HK-2 (cell line): ENCODE measurements around the gene HOXC10.

Experiments used
- DNase-seq: peaks from one replicate; pipeline ENCODE4 v3.0.0-alpha.2; 2018; ENCODE audit not compliant: unreplicated experiment

The HOXC10 gene

DNA sequence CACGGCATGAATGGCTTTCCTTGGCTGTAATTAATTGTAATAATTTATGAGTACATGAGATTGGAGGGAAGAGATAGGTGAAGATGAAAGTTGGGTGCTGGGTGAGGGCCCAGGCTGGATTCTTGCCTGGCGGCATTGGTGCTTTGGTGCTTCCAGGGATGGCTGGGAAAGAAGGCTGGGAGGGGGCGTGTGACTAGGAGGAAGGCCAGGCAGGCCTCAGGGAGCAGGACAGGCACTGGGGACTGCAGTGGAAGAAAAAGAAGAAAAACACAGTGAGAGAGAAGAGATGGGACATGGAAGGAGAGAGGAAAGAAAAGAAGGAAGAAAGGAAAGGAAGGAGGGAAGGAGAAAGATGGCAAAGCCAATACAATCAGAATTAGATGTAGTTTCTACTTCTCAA, 18.7 kb downstream of the HOXC10 start:
- DNase-seq = no peak

DNA sequence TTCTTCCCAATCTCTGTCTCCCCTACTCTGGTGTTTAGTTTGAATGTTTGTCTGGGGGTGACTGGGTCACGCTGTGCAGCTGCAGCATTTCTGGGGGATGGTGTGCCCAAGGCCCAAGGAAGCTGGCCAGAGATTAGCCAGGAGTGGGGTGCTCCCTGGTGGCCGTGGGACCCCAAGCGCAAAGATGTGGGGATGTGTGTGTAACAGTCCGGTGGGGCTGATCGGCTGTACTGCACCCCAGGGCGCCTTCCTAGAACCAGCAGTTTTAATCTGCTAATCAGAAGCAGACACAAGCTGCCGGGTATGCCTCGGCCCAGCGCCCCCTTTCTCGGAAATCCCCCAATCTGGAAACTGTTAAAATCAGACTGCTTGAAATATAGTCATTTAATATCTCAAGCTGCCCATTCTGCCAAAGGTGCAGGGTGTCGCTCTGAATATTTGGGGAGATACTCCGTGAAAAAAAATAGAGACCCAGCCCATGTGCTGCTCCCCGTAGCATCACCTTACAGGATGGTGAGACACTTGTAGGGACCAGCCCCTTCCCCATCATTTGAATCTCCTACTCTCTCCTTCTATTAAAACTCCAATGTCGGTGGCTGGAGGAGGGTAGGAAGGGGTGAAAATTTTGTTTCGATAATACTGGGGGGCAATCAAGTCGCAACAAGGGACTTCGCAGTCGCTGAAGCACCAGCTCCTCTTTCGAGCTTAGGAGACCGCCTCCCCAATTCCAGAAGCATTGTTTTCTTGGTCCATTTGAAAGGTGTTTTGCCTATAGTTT, 19.3 kb downstream of the HOXC10 start:
- DNase-seq = no peak

DNA sequence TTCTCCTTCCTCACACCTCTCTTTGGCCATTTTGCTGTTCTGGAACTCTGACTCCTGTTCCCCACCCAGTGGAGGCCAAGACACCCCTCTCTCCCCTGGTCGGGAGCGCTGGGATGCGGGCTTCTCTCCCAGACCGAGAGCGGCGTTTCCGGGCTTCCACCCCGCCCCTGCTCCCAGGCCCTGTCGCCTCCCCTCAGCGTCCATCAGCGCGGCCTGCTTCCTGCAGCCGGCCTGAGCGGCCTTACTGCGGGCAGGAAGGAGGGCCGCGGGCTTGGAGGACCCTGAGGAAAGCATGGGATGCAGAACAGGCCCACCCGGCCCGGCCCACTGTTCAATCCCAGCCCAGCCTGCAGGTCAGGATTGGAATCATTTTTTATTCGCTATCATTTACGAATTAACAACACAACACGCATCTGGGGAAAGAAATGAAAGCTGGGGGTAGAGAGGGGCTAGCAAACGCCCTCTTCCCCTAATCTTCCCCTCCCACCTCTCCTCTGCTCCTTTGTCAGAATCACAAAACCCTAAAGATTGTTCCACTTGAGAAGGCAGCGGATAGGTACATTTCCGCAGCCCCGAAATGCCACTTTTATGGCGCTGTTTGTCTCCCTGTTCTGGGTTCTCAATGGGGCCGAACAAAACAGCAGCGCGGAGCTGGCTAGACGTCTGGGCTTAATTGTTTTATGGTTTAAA, 20.0 kb downstream of the HOXC10 start:
- DNase-seq = no peak

DNA sequence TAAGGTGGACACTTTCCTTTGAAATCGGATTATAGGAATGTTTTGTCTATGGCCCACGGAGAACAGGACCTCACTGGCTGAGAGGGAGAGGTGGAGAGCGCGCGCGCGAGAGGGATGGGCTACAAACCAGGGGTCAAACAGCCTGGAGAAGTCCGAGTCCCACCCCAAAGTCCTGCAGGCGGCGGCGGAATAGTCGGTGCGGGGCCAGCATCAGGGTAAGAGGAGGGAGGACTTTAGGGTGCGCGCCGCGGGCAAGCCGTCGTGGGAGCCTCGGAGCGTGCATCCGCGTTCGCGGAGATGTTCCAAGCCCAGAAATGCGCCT, 20.5 kb downstream of the HOXC10 start:
- DNase-seq = no peak

DNA sequence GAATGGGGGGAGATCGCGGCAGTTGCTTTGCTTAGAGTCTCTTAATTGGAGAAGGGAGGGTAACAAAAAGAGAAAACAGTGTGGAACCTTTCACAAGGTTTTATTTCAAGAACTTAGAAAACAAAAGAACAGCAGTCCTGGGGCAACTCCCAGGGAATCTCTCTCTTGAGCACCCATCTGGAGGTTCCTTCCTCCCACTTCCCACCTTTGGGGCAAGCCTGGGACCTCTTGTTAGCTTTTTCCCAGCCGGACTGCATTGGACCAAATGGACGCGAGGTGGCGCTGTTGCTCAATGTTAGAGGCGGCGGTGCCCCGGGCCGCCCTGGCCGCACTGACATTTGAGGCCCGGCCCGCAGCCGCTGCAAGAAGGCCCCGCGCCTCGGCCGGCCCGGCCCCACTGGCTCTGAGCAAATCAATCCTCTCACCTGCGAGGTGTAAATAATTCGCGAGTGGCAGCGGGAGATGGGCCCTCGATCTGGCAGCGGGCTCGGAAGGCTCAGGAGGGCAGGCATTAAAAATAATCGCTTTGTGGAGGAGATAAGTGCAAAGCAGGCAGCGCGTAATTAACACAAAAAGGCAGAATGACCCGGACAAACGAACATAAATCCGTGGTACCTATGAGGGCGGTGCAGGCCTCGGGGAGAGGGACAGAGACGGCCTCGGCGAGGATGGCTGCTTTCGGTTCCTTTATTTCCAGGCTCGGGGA, 21.1 kb downstream of the HOXC10 start:
- peak; percentile 87 for DNase-seq

DNA sequence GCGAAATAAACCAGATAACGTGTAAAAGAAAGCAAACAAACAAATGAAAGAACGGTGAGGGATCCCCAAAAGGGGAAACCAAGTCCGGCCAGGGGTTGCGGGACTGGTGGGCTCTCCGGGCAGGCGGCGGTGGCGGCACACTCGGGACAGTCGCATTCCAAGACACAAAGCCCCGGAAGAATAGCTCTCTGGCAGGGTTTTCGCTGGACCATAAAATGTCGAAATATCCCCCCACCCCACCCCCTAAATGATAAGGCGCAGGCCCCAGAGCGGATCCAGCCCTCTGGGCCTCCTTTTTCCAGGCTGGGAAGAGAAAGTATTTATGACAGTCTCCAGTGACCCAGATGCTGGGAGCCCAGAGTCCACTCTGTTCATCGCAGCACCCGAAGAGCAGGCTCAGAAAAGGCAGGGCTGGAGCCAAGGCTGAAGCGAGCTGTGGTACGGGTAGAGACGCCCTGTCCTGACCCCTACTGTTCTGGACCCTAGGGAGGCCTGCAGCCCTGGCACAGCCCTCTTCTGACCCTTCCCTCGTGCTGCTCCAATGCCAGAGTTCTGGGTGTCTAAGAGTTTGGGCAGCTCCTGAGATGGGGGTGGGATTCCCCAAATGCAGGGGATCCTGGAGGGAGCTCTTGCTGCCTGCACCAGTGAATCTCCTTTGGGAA, 21.7 kb downstream of the HOXC10 start:
- DNase-seq = no peak

DNA sequence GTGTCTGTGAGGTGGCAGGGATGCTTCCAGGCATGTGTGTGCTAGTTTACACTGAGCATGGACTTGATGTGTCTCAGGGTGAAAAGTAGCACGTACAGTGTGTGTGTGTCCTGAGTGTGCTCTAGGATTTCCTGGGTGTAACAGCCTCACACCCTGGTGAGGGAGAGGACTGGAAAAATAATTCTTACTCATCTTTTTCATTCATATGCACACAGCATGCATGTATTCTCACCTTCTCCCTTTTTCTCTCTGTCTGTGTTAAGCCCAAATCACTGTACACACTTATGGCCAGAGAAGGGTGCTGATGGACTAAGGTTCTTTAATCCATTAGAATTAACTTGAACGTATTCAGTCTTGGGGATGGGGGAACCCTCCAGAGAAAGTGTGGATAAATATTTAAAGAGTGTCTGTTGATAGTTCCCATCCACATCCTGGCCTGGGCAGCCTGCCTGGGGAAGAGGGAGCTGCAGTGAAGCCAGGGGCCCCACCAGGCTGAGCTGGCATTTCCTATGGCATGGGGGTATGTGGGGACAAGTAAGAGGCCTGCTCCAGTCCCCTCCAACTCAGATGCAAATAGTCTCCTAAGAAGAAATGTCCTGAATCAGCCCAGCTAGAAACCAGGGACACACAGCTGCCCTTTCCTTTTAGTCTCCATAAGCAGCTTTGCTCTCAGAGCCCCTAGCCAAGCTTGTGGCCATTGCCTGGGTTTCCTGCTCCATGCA, 22.8 kb downstream of the HOXC10 start:
- no peak for DNase-seq

DNA sequence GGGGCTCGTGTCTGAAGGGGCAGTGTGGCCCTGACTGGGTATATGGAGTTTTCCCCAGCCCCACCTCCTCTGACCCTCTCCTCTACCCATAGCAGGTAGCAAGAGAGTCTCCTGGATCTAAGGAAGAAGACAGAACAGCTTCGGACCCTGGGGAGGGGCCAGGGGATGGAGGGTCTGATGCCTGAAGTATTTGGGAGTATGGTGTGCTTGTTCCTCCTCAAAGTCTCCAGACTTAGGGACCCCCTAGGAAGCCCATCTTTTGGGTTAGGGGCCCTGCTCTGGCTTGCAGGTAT, 23.3 kb downstream of the HOXC10 start:
- no peak for DNase-seq

DNA sequence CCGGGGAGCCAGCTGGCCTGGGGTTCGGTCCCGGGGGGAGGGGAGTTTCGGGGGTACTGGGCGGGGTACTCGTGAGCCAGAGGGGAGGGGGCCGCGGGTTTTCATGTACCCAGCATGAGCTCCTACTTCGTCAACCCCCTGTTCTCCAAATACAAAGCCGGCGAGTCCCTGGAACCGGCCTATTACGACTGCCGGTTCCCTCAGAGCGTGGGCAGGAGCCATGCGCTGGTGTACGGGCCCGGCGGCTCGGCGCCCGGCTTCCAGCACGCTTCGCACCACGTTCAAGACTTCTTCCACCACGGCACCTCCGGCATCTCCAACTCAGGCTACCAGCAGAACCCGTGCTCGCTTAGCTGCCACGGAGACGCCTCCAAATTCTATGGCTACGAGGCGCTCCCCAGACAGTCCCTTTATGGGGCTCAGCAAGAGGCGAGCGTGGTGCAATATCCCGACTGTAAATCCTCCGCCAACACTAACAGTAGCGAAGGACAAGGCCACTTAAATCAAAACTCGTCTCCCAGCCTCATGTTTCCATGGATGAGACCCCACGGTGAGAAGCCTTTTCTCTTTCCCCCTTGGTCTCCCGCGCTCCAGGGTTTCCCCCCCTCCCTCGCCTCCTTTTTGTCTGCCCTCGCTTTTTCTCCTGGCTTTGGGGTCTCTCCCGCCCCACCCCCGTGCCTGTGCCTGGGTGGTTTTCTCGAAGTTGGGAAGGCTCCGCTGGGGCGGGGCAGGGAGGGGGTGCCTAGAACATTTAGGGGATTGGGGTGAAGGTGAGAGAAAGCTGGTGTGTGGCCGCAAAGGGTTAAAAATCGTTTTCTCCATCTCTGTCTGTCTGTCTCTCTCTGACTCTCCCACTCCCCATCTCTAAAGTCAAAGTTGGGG, 24.5 kb downstream of the HOXC10 start:
- DNase-seq = no peak

DNA sequence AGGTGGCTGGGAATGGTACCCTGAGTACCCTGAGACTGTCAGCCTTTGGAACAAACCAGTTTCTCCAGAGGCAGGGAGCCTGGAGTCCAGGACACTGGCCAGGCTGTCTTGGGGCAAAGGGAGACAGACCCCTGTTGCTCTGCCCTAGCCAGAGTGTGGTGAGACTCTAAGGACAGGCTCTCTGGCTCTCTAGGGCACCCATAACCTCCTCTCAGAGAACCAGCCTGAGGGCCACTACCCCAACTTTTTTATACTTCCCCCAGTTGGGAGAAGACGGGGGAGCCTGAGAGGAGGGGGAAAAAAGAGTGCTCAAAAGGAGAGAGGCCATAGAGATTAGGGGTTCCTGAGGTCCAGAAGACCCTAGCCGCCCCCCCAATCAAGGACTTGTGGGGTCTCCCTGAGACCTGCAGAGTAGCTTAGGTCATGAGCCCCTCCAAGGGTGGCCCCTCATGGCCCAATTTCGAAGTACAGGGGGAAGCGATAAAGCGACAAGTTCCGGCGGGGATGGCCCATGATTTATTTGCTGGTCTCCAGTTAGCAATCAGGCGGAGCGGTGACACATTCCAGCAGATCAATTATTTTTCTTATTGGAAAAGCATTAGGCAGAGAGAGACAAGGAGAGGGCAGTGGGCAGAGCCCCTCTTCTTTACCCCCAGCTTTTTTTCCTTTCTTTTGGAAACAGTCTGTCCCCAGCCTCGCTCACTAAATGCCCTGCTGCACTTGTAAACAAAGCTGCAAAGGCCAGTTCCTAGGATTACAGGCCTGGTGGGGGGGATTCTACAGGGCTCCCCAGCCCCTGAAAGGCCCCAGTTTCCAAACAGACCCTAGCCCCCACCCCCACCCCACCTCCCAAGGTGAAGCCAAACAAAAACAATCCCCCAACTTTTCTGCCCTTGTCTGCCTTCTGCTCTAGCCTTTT, 25.4 kb downstream of the HOXC10 start:
- no peak for DNase-seq

DNA sequence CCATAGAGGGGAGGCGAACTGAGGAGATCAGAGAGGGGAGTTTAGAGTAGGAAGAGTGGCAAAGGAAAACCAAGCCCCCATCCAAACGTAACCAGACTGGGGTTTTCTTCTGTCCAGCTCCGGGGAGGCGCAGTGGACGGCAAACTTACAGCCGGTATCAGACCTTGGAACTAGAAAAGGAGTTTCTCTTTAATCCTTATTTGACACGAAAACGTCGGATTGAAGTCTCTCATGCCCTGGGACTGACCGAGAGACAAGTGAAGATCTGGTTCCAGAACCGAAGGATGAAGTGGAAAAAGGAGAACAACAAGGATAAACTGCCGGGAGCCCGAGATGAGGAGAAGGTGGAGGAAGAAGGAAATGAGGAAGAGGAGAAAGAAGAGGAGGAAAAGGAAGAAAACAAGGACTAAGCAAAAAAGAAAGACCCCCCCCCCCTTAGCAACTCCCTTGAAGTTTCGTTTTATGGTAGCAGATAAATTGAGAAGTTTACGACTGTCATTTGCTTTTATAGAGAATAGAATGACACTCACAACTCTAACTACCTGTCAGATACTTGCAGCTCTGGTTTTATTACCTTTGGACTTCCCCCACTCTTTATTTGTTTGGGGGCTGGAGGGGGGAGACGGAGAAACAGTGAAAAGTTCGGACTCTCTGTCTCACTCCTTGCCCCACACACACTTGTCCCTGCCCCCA, 26.2 kb downstream of the HOXC10 start:
- DNase-seq = no peak

DNA sequence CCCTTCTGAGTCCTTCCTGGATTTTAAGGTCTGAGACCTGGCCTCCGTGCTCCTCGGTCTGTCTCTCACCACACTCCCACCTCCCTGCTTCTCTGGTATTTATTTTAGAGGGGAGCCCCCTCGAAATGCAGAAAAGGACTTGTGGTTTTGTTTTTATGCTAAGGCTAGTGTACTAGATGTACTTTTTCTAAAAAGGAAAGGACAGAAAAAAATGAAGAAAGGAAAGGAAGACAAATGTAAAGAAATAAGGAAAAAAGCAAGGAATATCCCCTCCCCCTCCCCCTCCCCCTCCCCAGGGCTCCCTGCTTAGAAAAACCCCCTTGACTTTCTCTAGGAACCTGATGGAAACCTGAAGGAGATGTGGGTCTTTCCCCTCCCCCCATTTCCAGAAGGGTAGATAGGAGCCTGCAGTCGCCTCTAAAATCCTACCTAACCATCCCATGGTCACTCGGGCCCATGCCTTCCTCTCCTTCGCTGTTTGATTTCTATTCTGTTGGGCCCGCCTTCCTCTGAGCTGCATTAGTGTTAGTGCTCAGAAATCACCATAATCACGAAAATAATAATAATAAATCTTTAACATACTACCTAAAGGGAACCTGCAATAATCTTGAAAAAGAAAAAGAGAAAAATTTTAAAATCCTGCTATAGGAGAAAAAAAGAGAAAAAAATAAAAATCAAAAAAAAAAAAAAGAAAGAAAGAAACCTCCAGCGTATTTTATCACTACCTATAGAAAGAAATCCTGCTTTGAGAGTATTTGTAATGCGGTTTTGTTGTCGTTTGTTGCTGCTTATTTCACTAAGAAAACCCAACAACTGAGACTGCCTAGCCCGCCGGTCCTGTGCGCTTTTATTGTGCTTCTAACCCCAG, 27.0 kb downstream of the HOXC10 start:
- DNase-seq = no peak

DNA sequence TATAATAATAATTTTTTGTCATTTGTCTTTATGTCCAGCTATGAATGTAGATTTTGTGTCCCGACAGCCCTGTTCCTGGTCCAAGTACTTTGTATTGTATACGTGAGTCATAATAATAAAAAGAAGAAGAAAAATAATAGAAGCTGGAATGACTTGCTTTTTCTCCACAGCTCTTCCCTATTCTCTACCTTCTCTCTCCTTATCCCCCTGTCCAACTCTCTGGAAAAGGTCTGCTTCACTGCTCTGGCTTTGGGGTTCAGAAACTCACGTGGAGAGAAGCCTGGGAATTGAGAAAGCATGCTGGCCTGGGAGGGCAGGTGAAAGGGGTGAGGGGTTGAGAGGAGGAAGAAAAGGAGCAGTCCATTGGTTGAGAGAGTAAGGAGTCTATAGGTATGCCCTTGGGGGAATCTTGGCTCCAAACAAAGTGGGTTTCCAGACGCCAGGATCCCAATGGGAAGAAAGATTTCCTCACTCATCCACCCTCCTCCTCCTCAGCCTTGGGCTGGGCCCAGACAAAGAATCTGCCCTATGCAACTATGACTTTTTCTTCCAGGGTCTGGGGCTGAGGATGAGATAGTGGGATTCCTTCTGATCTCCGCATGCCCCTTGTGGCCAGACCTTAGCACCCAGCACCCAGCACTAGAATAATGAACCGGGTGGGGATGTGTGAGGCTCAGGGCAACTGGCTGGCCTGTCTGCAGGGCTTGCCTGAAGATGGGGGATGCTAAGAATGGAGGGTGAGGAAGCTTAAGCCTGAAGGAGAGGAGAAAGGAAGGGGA, 27.9 kb downstream of the HOXC10 start:
- no peak for DNase-seq

DNA sequence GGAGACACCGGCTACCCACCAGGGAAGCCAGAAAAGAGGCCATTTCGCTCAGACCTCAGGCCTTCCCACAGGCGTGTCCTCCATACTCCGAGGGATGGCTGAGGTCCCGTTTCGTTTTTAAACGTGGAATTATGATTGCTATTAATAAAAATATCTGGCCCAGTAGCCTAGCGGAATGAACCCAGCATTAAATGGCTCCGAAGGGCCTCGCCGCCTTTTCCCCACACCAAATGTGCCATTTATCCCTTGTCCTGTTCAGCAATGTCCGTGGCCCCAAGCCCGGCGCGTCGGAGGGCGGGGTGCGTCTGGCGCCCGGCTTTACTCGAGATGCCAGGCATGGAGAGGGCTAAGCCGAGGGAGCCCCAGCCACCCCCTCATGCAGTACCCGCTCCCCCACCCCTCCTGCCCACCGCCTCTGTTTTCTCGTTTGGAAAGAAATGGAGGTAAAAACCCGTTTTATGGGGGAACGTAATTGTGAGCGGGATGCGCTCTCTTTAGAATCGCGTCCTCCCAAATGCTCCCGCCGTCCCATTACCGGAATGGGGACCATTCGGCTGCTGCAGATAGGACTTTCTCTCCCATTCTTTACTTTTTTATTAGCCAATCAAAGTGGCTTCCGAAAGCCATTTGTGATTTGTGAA, 29.6 kb downstream of the HOXC10 start:
- DNase-seq = no peak

DNA sequence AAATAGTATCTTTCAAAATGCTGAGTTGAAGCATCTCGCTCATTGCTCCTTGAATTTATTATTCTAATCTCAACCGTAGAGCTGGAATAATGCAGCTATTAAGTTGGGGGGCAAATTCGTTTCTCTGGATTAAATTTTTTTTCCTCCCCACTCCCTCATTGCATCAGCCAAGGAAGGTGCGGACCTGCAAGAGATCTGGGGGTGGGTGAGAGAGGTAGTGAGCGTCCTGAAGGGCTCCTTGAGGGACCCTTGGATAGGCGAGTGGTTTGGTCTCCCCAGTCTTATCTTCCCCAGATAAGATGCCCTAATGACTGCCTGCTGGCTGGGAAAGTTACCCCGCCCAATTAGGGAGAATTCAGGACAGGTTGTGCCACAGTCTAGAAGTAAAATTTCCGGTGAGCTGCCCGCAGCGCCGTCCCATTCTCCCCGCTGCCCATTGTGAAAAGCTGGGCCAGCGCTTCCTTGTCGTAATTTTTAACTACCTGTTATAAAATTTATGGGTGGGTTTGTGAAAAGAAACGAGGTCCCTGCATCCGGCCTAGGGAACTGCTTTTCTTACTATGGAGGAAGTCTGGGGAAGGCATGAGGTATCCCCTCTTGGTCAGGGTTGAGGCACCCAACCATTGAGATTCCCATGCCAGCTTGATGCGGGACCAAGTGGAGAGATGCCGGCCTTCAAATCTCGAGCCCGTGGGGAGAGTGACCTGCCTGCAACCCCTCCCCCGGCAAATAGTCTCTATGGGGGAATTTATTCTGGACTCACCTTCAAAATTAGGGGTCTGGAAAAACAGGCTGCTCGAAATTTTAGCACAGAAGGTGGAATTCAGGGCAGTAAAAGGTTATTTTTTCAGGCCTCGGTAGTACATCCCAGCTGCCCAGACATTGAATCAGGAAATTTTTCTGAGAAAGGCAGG, 30.3 kb downstream of the HOXC10 start:
- DNase-seq = no peak

DNA sequence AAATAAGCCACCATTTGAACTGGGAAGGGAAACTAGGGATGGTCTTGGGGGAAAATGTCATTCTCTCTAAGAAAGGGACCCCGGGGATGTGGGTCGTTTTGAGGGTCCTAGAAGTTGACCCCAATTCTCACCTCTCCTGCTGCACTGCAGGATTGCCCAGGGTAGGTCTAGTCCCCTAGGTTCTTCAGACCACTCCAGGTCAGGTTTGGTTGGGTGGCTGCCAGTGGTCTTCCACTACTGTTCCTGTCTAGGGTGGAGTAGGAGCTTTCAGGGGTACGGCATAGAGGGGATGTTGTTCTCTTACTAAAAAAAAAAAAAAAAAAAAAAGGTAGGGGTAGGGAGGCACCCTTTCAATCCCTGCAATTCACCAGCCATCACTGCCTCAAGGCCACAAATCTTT, 31.1 kb downstream of the HOXC10 start:
- DNase-seq = no peak
